OCI-LY3 (cell line): Measurements from ENCODE around the gene BRSK2.

ENCODE experiments used
- CTCF ChIP-seq: fragments of 200-600, 300-600 bp; sonication (generic); IDR thresholded peaks from 2 replicates; pipeline ENCODE4 v1.5.1; 2014; ENCODE audit warnings: antibody characterized with exemption, low read length, low read depth
- EZH2phosphoT487 ChIP-seq: fragments of 200-600 bp; shearing (Covaris generic); IDR thresholded peaks from 2 replicates; pipeline ENCODE4 v1.6.1; 2018; ENCODE audit warnings: antibody characterized with exemption, mixed run types, low read depth

- TF ChIP-seq CTCF (no peak), EZH2phosphoT487 (no peak)
These were observed 46.2 kb downstream of the BRSK2 start for GRCh38 chr11:1435820-1436467.
